Activated T-cell treated with anti-CD3 and anti-CD28 coated beads, Interleukin-2, amount 50 U/mL, for 4 hours (primary cell): ENCODE measurements around the gene PAQR3. TPM values are rescaled to one million over a fixed set of nuclear protein-coding genes. Genes with fewer than 3 reads are reported as not detected.

ENCODE experiments used
- ATAC-seq, 2 donors: fragments of 200-7000 bp; cut with Tn5 transposase; one replicate each; pipeline ENCODE4 v1.10.0; 2021
- DNase-seq: peaks from one replicate; pipeline ENCODE4 v3.0.0-alpha.2; 2020
- H3K27me3 Mint-ChIP-seq: one replicate; pipeline ENCODE4 v1.8.0; 2021; ENCODE audit warnings: low read depth, mixed read lengths
- H3K36me3 Mint-ChIP-seq: one replicate; pipeline ENCODE4 v1.8.0; 2022; ENCODE audit warnings: mixed read lengths; ENCODE audit not compliant: insufficient read depth
- H3K4me1 Mint-ChIP-seq: one replicate; pipeline ENCODE4 v1.8.0; 2021; ENCODE audit warnings: low read depth, mixed read lengths
- H3K4me3 Mint-ChIP-seq: one replicate; pipeline ENCODE4 v1.8.0; 2021; ENCODE audit warnings: mild to moderate bottlenecking, moderate library complexity, mixed read lengths
- H3K9me3 Mint-ChIP-seq: one replicate; pipeline ENCODE4 v1.8.0; 2021; ENCODE audit warnings: mixed read lengths
- total RNA-seq, 3 donors: library from RNA; stranded (reverse); gene quantifications; one replicate each; pipeline ENCODE4 v1.2.1, GENCODE V29; 2021

The PAQR3 gene
- total RNA-seq, 3 donors from 2014 or later, result 10.1 to 12.9 (median 10.2) TPM

DNA sequence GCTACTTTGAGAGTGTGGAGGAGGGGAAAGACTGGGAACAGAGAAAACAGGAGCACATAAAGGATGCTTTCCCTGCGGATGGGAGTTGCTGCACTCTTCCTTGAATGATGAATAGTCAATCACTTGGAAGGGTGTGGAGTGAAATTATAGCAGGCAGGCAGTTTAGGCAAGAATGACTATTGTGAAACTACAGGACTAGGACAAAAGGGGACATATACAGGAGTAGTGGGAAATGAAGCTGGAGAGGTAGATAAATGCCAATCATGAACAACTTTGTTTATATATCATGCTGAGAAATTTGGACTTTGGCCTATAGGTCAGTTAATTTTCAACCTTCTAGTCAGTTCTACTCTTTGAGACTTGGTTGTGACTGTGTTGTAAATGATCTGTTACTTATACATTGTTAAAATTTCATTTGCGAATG, 76.9 kb downstream of the PAQR3 start:
- no peak for ATAC-seq
- no peak for DNase-seq
- Mint-ChIP-seq H3K4me1 (peaks cover 1% of the 10 kb centered on the region), H3K27me3 (no peaks in the 10 kb centered on the region), H3K4me3 (no peak overlapping the region), H3K9me3 (no peaks in the 10 kb centered on the region), H3K36me3 (peaks cover 3% of the 10 kb centered on the region)

Other genes with a start within 250 kb of the PAQR3 start
- 1 to 10 TPM; 8.9 to 9.7 (median 9.3) TPM for gene BMP2K, start 163.1 kb downstream of the PAQR3 start, total RNA-seq